ENCODE data around the gene PLA2G5.

GRCh38 chr1:20081353-20081810 lies 11.4 kb downstream of the PLA2G5 start:
- TF ChIP-seq EZH2 (IDR thresholded peaks at IDR 0.05; ENCODE audit: low read length) = no peak
- no peak for TF ChIP-seq CTCF (optimal IDR thresholded peaks at IDR 0.05 in 1 of 3, IDR thresholded peaks at IDR 0.05 in 1 of 3, conservative IDR thresholded peaks at IDR 0.05 in 1 of 3; ENCODE audit: extremely low read depth in 1 of 3, insufficient read depth in 2 of 3, low read length in 3 of 3)

Measured in keratinocyte (primary cell).